ENCODE results near the gene PDCD2L. TPM values are rescaled to one million over a fixed set of nuclear protein-coding genes. Genes with fewer than 3 reads are reported as not detected.

Gene PDCD2L
- total and polyA plus RNA-seq, 2 of the 8 experiments (the other 6 are each of a cell fraction or from before 2014, with no cell fraction given) = 51.5 to 78.1 TPM

DNA sequence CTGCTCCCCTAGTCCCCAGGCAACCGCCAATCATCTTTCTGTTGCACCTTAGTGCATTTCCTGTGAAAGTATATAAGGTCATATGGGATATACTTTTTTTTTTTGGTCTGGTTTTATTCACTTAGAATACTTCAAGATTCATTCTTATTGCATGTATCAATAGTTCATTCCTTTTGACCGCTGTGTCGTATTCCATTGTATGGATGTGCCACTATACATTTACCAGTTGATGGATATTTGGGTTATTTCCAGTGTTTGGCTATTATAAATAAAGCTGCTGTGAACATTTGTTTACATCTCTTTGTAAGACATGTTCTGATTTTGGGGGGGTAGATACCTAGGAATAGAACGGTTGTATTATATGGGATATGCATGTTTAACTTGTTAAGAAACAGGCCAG, 14.1 kb downstream of the PDCD2L start:
- Histone ChIP-seq H3K36me3 (ENCODE audit: control insufficient read depth in 2 of 4, insufficient read depth in 4 of 4, low read length in 3 of 4) (peaks cover 9 to 52% (median 38%) of the 10 kb centered on the region in 4 experiments), H2BK12ac (ENCODE audit: low read depth, low read length) (no peak overlapping the region), H3K9me3 (ENCODE audit: insufficient read depth in 2 of 2, low read depth in 1 of 2, low read length in 1 of 2) (no peaks in the 10 kb centered on the region), H2AFZ (ENCODE audit: low read length) (no peak overlapping the region), H2BK15ac (ENCODE audit: low read length) (no peak overlapping the region), H3K4ac (replicated peaks; ENCODE audit: insufficient read length, low read depth, low read length) (no peak overlapping the region), H3K4me3 (ENCODE audit: extremely low read depth in 1 of 4, insufficient read depth in 2 of 4, low read depth in 3 of 4, low read length in 4 of 4) (no peak overlapping the region), H2BK20ac (ENCODE audit: low read length) (no peak overlapping the region), H3K27me3 (replicated peaks in 1 of 4; ENCODE audit: control insufficient read depth in 3 of 4, extremely low read depth in 1 of 4, insufficient read depth in 3 of 4, low read length in 3 of 4) (no peaks in the 10 kb centered on the region), H3K9ac (replicated peaks in 1 of 4; ENCODE audit: extremely low read depth in 1 of 4, low read depth in 3 of 4, low read length in 3 of 4) (no peak overlapping the region), H3K18ac (ENCODE audit: extremely low read depth, low read length) (no peak overlapping the region), H4K5ac (ENCODE audit: insufficient read length, low read depth, low read length) (no peak overlapping the region), H4K20me1 (replicated peaks in 1 of 2; ENCODE audit: control insufficient read depth in 1 of 2, insufficient read depth in 2 of 2, low read length in 2 of 2) (peaks cover 0 to 3% of the 10 kb centered on the region in 2 experiments), H3K14ac (ENCODE audit: insufficient read length) (no peak overlapping the region), H3K4me1 (replicated peaks in 1 of 4; ENCODE audit: control insufficient read depth in 3 of 4, insufficient read depth in 4 of 4, low read length in 3 of 4) (no peaks in the 10 kb centered on the region), H3K79me1 (ENCODE audit: low read depth, low read length) (no peaks in the 10 kb centered on the region; the same call in 1 of the 2 replicates), H3K4me2 (ENCODE audit: insufficient read depth in 1 of 2, low read depth in 2 of 2, low read length in 2 of 2) (no peak overlapping the region), H2BK5ac (ENCODE audit: low read depth, low read length) (no peak overlapping the region), H3K23me2 (ENCODE audit: low read depth, low read length) (no peaks in the 10 kb centered on the region), H4K91ac (replicated peaks; ENCODE audit: insufficient read length, low read length) (no peak overlapping the region), H3K27ac (ENCODE audit: low read depth, low read length) (no peak overlapping the region), H3K23ac (ENCODE audit: insufficient read length) (no peak overlapping the region), H2BK120ac (replicated peaks; ENCODE audit: low read depth, low read length) (no peak overlapping the region), H3K56ac (replicated peaks; ENCODE audit: insufficient read length, low read depth, low read length) (no peak overlapping the region), H3K79me2 (ENCODE audit: control insufficient read depth in 1 of 2, insufficient read depth in 2 of 2, low read length in 2 of 2) (peaks cover 0 to 5% of the 10 kb centered on the region in 2 experiments; a peak in 1 of 4 replicates), H2AK5ac (ENCODE audit: low read depth, low read length) (no peak overlapping the region), H4K8ac (ENCODE audit: extremely low read depth, insufficient read depth, low read length) (no peak overlapping the region)
- DNase-seq (ENCODE audit: low read depth in 1 of 2, low spot score in 2 of 2) = no peak
- ChIA-PET CTCF (ENCODE audit: partially characterized antibody) (no interaction called here), POLR2A (ENCODE audit: partially characterized antibody) (no interaction called here)
- WGBS, 2 experiments (ENCODE audit: extremely low coverage in 1 of 2, insufficient coverage in 1 of 2, insufficient read length in 1 of 2, insufficient replicate concordance in 2 of 2, low coverage in 1 of 2, low lambda C conversion rate in 2 of 2, missing lambda C conversion rate in 1 of 2) = 98% methylated on average over 4 of the region's 4 CpGs; no CpG with 5 or more reads in 1 of the 2 experiments
- FAIRE-seq = no peak
- TF ChIP-seq, protein P1, sequence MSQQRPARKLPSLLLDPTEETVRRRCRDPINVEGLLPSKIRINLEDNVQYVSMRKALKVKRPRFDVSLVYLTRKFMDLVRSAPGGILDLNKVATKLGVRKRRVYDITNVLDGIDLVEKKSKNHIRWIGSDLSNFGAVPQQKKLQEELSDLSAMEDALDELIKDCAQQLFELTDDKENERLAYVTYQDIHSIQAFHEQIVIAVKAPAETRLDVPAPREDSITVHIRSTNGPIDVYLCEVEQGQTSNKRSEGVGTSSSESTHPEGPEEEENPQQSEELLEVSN (IDR thresholded peaks at IDR 0.05) = no peak
- no peak for TF ChIP-seq SIX5 (IDR thresholded peaks at IDR 0.05; ENCODE audit: low read depth, low read length)
- TF ChIP-seq, protein P2, sequence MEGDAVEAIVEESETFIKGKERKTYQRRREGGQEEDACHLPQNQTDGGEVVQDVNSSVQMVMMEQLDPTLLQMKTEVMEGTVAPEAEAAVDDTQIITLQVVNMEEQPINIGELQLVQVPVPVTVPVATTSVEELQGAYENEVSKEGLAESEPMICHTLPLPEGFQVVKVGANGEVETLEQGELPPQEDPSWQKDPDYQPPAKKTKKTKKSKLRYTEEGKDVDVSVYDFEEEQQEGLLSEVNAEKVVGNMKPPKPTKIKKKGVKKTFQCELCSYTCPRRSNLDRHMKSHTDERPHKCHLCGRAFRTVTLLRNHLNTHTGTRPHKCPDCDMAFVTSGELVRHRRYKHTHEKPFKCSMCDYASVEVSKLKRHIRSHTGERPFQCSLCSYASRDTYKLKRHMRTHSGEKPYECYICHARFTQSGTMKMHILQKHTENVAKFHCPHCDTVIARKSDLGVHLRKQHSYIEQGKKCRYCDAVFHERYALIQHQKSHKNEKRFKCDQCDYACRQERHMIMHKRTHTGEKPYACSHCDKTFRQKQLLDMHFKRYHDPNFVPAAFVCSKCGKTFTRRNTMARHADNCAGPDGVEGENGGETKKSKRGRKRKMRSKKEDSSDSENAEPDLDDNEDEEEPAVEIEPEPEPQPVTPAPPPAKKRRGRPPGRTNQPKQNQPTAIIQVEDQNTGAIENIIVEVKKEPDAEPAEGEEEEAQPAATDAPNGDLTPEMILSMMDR (IDR thresholded peaks at IDR 0.05; ENCODE audit: control extremely low read depth in 1 of 3, insufficient read depth in 1 of 3, low read depth in 1 of 3, low read length in 3 of 3) = no peak
- TF ChIP-seq FOSL1 (IDR thresholded peaks at IDR 0.05; ENCODE audit: insufficient read depth, low read depth, low read length) = no peak
- TF ChIP-seq SAP30 (IDR thresholded peaks at IDR 0.05; ENCODE audit: insufficient read depth, insufficient replicate concordance, low read length) = no peak
- TF ChIP-seq TAF1 (IDR thresholded peaks at IDR 0.05; ENCODE audit: low read depth, low read length) = no peak
- no peak for TF ChIP-seq SRF (IDR thresholded peaks at IDR 0.05; ENCODE audit: low read depth, low read length)
- no peak for TF ChIP-seq POU5F1 (IDR thresholded peaks at IDR 0.05; ENCODE audit: low read depth, low read length)
- TF ChIP-seq CBX5 (IDR thresholded peaks at IDR 0.05; ENCODE audit: low read depth, low read length) = no peak
- no peak for TF ChIP-seq CHD1 (IDR thresholded peaks at IDR 0.05; ENCODE audit: low read depth, low read length)
- no peak for TF ChIP-seq CEBPB (IDR thresholded peaks at IDR 0.05; ENCODE audit: low read depth, low read length)
- TF ChIP-seq RFX5 (IDR thresholded peaks at IDR 0.05; ENCODE audit: borderline replicate concordance, low read depth, low read length) = no peak
